22Rv1 (cell line): Measurements from ENCODE around the gene NPFF.

Source experiments
- CTCF ChIP-seq: fragments of 450-650 bp; IDR thresholded peaks from 2 replicates; pipeline ENCODE4 v1.5.1; 2017; ENCODE audit warnings: mild to moderate bottlenecking
- ZFX ChIP-seq: fragments of 450-650 bp; IDR thresholded peaks from 2 replicates; pipeline ENCODE4 v1.6.1; 2017; ENCODE audit warnings: antibody characterized with exemption, borderline replicate concordance

GRCh38 chr12:53489242-53489864 lies 17.9 kb downstream of the NPFF start:
- no peak for TF ChIP-seq CTCF
- no peak for TF ChIP-seq ZFX
